Measurements from ENCODE around the gene SSH2.

Gene SSH2

DNA sequence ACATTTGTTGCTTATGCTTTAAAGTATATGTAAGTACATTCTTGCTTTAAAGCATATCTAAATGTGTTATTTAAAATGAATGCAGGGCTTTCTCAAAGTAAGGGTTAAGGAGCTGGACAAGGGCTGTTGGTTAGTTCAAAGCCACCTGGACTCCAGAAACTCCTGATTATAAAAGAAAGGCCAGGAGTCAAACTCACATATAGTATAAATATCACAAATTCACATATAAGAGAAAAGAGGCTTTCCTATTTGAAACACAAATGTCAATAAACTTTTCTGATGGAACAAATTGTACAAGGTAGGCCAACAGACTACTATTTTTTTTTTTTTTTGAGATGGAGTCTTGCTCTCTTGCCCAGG is 222.8 kb downstream of the SSH2 start:
- TF ChIP-seq EZH2phosphoT487 (IDR thresholded peaks at IDR 0.05; ENCODE audit: low read depth) (no peak), CTCF (IDR thresholded peaks at IDR 0.05; ENCODE audit: low read depth, low read length) (no peak)
- Histone ChIP-seq H3K4me1 (ENCODE audit: low read length) (peaks cover 30% of the 10 kb centered on the region), H2AFZ (ENCODE audit: low read depth, low read length) (peak overlapping the region; percentile 52; the same call in 1 of the 2 replicates), H4K20me1 (ENCODE audit: insufficient read depth, low read length) (no peaks in the 10 kb centered on the region), H3K36me3 (replicated peaks; ENCODE audit: low read depth, low read length) (no peaks in the 10 kb centered on the region), H3K9ac (ENCODE audit: low read length) (peak overlapping the region; percentile 41), H3K4me3 (ENCODE audit: low read length) (peak overlapping the region; percentile 40), H3K79me2 (ENCODE audit: low read length) (no peaks in the 10 kb centered on the region), H3K4me2 (ENCODE audit: low read length) (peak overlapping the region; percentile 55), H3K27me3 (ENCODE audit: low read depth, low read length) (no peaks in the 10 kb centered on the region), H3K27ac (ENCODE audit: low read length) (peak overlapping the region; percentile 93), H3K9me3 (ENCODE audit: insufficient read depth, low read length) (no peaks in the 10 kb centered on the region)

DNA sequence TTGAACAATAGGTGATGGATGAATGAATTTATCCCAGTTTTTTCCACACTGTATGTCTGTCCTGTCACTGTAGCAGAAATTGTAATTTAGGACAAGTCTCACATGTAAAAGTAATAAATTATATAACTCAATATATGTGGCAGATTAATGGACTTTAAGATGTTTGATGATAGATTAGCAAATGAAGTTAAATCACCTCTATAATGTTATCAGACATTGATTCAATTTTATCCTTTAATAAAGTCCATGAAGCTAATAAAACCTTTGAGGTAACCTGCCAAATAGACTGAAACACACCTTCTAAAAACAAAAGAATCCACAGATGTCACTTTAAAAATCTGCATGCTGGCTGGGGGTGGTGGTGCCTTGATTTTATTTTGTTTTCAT is 224.0 kb downstream of the SSH2 start:
- no peaks in the 10 kb centered on the region for H4K20me1 ChIP-seq (ENCODE audit: insufficient read depth, low read length)
- H3K27ac ChIP-seq (ENCODE audit: low read length) = peak overlapping the region; percentile 93
- H3K9me3 ChIP-seq (ENCODE audit: insufficient read depth, low read length) = no peaks in the 10 kb centered on the region
- peaks cover 30% of the 10 kb centered on the region for H3K4me1 ChIP-seq (ENCODE audit: low read length)
- H3K4me3 ChIP-seq (ENCODE audit: low read length) = peak overlapping the region; percentile 56
- no peaks in the 10 kb centered on the region for H3K27me3 ChIP-seq (ENCODE audit: low read depth, low read length)
- H3K9ac ChIP-seq (ENCODE audit: low read length) = peak overlapping the region; percentile 55
- peak overlapping the region; percentile 63 for H3K4me2 ChIP-seq (ENCODE audit: low read length)
- no peak for TF ChIP-seq EZH2phosphoT487 (IDR thresholded peaks at IDR 0.05; ENCODE audit: low read depth)
- TF ChIP-seq CTCF (IDR thresholded peaks at IDR 0.05; ENCODE audit: low read depth, low read length) = no peak
- no peaks in the 10 kb centered on the region for H3K79me2 ChIP-seq (ENCODE audit: low read length)
- H2AFZ ChIP-seq (ENCODE audit: low read depth, low read length) = no peak overlapping the region
- H3K36me3 ChIP-seq (replicated peaks; ENCODE audit: low read depth, low read length) = no peaks in the 10 kb centered on the region

DNA sequence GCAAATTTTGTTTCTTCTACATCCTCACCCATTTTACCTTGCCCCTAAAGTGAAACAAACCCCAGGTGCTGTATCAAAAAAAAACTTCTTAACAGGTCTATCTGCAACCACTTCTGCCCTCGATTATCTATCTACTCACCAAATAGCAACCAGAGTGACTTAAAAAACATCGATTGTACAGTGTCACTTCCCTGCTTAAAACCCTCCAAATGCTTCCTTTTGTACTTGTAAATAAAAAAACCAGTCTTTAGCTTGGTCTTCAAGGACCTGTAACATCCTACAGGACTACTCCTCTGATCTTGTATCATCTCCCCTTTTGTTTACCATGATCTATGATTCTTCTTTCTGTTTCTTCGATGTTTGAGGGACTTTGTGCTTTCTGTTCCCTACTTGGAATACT is 224.6 kb downstream of the SSH2 start:
- Histone ChIP-seq H3K27me3 (ENCODE audit: low read depth, low read length) (no peaks in the 10 kb centered on the region), H3K4me2 (ENCODE audit: low read length) (peak overlapping the region; percentile 63), H3K4me3 (ENCODE audit: low read length) (peak overlapping the region; percentile 9; the same call in 1 of the 2 replicates), H3K36me3 (replicated peaks; ENCODE audit: low read depth, low read length) (no peaks in the 10 kb centered on the region), H3K9me3 (ENCODE audit: insufficient read depth, low read length) (no peaks in the 10 kb centered on the region), H3K27ac (ENCODE audit: low read length) (peak overlapping the region; percentile 93), H3K4me1 (ENCODE audit: low read length) (peaks cover 30% of the 10 kb centered on the region), H3K9ac (ENCODE audit: low read length) (peak overlapping the region; percentile 55; the same call in 1 of the 2 replicates), H2AFZ (ENCODE audit: low read depth, low read length) (0 out of 2 replicates have a peak overlapping the region, but pooled peaks have one; percentile 3), H3K79me2 (ENCODE audit: low read length) (no peaks in the 10 kb centered on the region), H4K20me1 (ENCODE audit: insufficient read depth, low read length) (no peaks in the 10 kb centered on the region)
- TF ChIP-seq CTCF (IDR thresholded peaks at IDR 0.05; ENCODE audit: low read depth, low read length) = no peak
- TF ChIP-seq EZH2phosphoT487 (IDR thresholded peaks at IDR 0.05; ENCODE audit: low read depth) = no peak

GRCh38 chr17:29699283-29699682 is 230.7 kb downstream of the SSH2 start:
- no peaks in the 10 kb centered on the region for H3K36me3 ChIP-seq (replicated peaks; ENCODE audit: low read depth, low read length)
- TF ChIP-seq CTCF (IDR thresholded peaks at IDR 0.05; ENCODE audit: low read depth, low read length) (no peak), EZH2phosphoT487 (IDR thresholded peaks at IDR 0.05; ENCODE audit: low read depth) (no peak)

More at GRCh38 chr17:29699283-29699682, 230.7 kb downstream of the SSH2 start:
- Histone ChIP-seq H3K27me3 (ENCODE audit: low read depth, low read length) (no peaks in the 10 kb centered on the region), H4K20me1 (ENCODE audit: insufficient read depth, low read length) (no peaks in the 10 kb centered on the region), H3K4me3 (ENCODE audit: low read length) (no peak overlapping the region), H3K27ac (ENCODE audit: low read length) (no peak overlapping the region), H2AFZ (ENCODE audit: low read depth, low read length) (no peak overlapping the region), H3K9me3 (ENCODE audit: insufficient read depth, low read length) (no peaks in the 10 kb centered on the region), H3K79me2 (ENCODE audit: low read length) (no peaks in the 10 kb centered on the region), H3K4me2 (ENCODE audit: low read length) (no peak overlapping the region), H3K9ac (ENCODE audit: low read length) (no peak overlapping the region), H3K4me1 (ENCODE audit: low read length) (no peaks in the 10 kb centered on the region)

Data from OCI-LY3 (cell line).